Measurements from ENCODE around the gene WFDC10A. TPM values are rescaled to one million over a fixed set of nuclear protein-coding genes. Genes with fewer than 3 reads are reported as not detected.
"Not testable (repeated sequence)": the region's sequence is repeated elsewhere in the genome, so short reads cannot be mapped to it uniquely, and the experiment has no call there.

The WFDC10A gene
- total RNA-seq, 3 donors from 2014 or later, result not detected

DNA sequence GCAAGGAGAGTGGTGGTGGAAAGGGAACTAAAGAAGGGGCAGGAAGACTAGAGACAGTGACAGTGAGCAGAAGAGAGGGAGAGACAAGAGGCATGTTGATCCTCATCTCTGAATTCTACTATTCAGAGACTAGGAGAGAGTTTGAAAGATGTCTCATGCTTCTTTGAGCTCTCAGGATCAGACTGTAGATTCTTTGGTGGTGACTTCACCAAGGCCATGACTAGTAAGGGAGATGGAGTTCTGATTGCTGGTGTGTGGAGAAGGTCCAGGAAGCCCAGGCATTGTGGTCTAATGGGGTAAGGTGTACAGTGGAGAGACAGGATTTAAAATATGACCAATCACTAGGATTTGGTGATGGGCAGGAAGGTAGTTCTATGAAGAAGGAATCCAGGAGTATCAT lies 832 bp downstream of the WFDC10A start:
- H3K36me3 ChIP-seq, result no peaks in the 10 kb centered on the region
- no peak overlapping the region for H3K27ac ChIP-seq
- DNase-seq (ENCODE audit: low spot score in 2 of 2), result no peak
- no peaks in the 10 kb centered on the region for H3K9me3 ChIP-seq
- H3K27me3 ChIP-seq, result no peaks in the 10 kb centered on the region
- H3K4me1 ChIP-seq, result no peaks in the 10 kb centered on the region
- intact Hi-C loops (cut with DNase I; ENCODE audit: low total_unique reads), result no loop called here
- TF ChIP-seq, protein P1, sequence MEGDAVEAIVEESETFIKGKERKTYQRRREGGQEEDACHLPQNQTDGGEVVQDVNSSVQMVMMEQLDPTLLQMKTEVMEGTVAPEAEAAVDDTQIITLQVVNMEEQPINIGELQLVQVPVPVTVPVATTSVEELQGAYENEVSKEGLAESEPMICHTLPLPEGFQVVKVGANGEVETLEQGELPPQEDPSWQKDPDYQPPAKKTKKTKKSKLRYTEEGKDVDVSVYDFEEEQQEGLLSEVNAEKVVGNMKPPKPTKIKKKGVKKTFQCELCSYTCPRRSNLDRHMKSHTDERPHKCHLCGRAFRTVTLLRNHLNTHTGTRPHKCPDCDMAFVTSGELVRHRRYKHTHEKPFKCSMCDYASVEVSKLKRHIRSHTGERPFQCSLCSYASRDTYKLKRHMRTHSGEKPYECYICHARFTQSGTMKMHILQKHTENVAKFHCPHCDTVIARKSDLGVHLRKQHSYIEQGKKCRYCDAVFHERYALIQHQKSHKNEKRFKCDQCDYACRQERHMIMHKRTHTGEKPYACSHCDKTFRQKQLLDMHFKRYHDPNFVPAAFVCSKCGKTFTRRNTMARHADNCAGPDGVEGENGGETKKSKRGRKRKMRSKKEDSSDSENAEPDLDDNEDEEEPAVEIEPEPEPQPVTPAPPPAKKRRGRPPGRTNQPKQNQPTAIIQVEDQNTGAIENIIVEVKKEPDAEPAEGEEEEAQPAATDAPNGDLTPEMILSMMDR (IDR thresholded peaks at IDR 0.05), result no peak
- TF ChIP-seq POLR2AphosphoS5 (IDR thresholded peaks at IDR 0.05), result no peak
- no peak for TF ChIP-seq POLR2A (IDR thresholded peaks at IDR 0.05)
- H3K4me3 ChIP-seq, result no peak overlapping the region

DNA sequence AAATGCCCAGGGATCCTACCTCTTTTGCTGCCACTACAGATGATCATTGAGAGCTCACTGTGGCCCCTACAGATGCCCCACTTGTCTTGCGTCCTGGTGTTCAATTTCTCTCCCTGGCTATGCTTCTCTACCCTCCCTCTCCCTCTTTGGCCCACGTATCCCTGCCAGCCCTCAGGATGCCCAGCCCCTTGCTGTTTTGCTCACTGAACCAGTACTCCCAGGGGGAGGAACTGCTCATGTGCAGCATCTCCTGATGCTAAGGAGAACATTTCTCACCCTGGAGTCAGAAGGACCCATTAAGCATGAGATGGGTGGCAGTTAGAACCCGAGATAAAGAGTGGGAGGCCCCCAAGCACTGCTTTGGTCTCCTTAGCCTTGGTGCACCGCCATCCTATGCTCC lies 1.6 kb downstream of the WFDC10A start, which contains the start of gene WFDC9:
WFDC9 (minus strand) TSS at position 101 of the 400 bp plus-strand sequence. CDS start 21,103 bp downstream, outside the sequence.
- TF ChIP-seq POLR2A (IDR thresholded peaks at IDR 0.05) (no peak), POLR2AphosphoS5 (IDR thresholded peaks at IDR 0.05) (no peak)
- TF ChIP-seq, protein P1 (IDR thresholded peaks at IDR 0.05), result no peak
- no peak within 1 kb of the TSS for H3K4me3 ChIP-seq
- H3K36me3 ChIP-seq, result no peaks in the 10 kb centered on the region
- no peaks in the 10 kb centered on the region for H3K27me3 ChIP-seq
- no peak within 1 kb of the TSS for H3K27ac ChIP-seq
- intact Hi-C loops (cut with DNase I; ENCODE audit: low total_unique reads), result no loop called here
- DNase-seq (ENCODE audit: low spot score in 2 of 2), result no peak
- H3K9me3 ChIP-seq, result no peaks in the 10 kb centered on the region
- no peaks in the 10 kb centered on the region for H3K4me1 ChIP-seq

DNA sequence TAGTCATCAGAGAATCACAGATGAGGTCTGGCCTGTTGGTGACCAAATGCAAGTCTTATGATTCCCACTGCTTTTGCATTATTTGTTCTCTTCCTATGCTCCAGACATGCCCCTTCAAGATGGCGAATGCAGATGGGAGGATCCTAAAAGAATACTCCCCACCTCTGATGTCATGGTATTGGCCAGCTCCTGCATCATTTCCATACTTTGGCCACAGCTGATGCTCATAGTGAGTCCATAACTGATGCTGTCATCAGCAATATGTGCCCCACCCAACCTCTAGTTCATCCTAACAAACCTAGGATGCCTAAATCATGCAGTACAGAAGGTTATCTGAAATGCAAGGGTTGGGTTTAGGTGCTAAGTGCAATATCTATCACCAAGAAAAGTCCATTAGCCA lies 7.0 kb downstream of the WFDC10A start:
- no peak overlapping the region for H3K27ac ChIP-seq
- TF ChIP-seq POLR2A (IDR thresholded peaks at IDR 0.05), result no peak
- no peak for TF ChIP-seq POLR2AphosphoS5 (IDR thresholded peaks at IDR 0.05)
- TF ChIP-seq, protein P1 (IDR thresholded peaks at IDR 0.05), result no peak
- no peak for DNase-seq (ENCODE audit: low spot score in 2 of 2)
- H3K27me3 ChIP-seq, result no peaks in the 10 kb centered on the region
- no peaks in the 10 kb centered on the region for H3K36me3 ChIP-seq
- H3K4me1 ChIP-seq, result no peaks in the 10 kb centered on the region
- no peaks in the 10 kb centered on the region for H3K9me3 ChIP-seq
- H3K4me3 ChIP-seq, result no peak overlapping the region
- intact Hi-C loops (cut with DNase I; ENCODE audit: low total_unique reads), result no loop called here

DNA sequence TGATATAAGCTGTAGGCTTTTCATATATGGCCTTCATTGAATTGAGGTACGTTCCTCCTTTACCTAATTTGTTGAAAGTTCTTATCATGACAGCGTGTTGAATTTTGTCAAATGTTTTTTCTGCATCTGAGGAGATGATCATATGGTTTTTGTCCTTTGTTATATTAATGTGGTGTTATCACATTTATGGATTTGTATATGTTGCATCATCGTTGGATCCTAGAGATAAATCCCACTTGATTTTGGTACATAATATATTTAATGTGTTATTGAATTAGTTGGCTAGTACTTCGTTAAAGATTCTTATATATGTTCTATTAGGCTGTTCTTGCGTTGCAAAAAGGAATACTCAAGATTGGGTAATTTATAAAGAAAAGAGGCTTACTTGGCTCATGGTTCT lies 10.1 kb downstream of the WFDC10A start:
- TF ChIP-seq POLR2A (IDR thresholded peaks at IDR 0.05) (no peak), POLR2AphosphoS5 (IDR thresholded peaks at IDR 0.05) (no peak)
- TF ChIP-seq, protein P1 (IDR thresholded peaks at IDR 0.05), result no peak
- DNase-seq (ENCODE audit: low spot score in 2 of 2), result no peak
- Histone ChIP-seq H3K4me1 (no peaks in the 10 kb centered on the region), H3K27ac (no peak overlapping the region), H3K36me3 (no peaks in the 10 kb centered on the region), H3K4me3 (no peak overlapping the region), H3K9me3 (no peaks in the 10 kb centered on the region), H3K27me3 (no peaks in the 10 kb centered on the region)
- intact Hi-C loops (cut with DNase I; ENCODE audit: low total_unique reads), result no loop called here

- H3K9me3 ChIP-seq; H3K4me3 ChIP-seq; H3K27ac ChIP-seq; DNase-seq (ENCODE audit: low spot score in 2 of 2); H3K36me3 ChIP-seq; H3K4me1 ChIP-seq; intact Hi-C loops (cut with DNase I; ENCODE audit: low total_unique reads); H3K27me3 ChIP-seq: not testable (repeated sequence)
Observed at GRCh38 chr20:45641076-45641475, 11.5 kb downstream of the WFDC10A start.

- H3K27me3 ChIP-seq; H3K36me3 ChIP-seq; intact Hi-C loops (cut with DNase I; ENCODE audit: low total_unique reads); DNase-seq (ENCODE audit: low spot score in 2 of 2); H3K9me3 ChIP-seq; H3K4me3 ChIP-seq; H3K4me1 ChIP-seq; H3K27ac ChIP-seq: not testable (repeated sequence)
Observed at GRCh38 chr20:45645869-45646268, 16.3 kb downstream of the WFDC10A start.
